ENCODE measurements around the gene VAMP5.
"Not testable (repeated sequence)": the region's sequence is repeated elsewhere in the genome, so short reads cannot be mapped to it uniquely, and the experiment has no call there.

VAMP5 gene

DNA sequence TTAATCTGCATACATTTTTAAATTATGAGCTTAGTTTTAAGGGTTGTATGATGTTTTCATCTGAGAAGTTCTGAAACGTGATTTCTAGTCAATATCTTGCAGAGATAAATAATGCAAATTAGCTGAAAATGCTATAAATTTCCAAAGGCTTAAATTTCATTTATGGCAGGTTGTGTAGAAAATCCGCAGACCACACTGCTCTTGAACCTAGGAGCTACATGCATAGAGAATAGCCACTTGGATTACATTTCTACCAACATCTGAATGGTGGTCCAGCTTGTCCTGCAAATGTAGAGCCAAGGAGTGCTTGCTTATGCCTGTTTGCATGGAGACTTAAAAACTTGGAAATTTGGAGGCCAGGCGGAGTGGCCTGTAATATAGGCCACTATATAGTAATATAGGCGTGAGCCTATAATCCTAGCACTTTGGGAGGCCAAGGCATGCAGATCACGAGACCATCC lies 38.4 kb upstream of the VAMP5 start:
- no peaks in the 10 kb centered on the region for H3K27me3 Mint-ChIP-seq
- no peak for DNase-seq
- no peak overlapping the region for H3K4me3 Mint-ChIP-seq
- H3K4me1 Mint-ChIP-seq (ENCODE audit: low read depth), result peaks cover 31% of the 10 kb centered on the region
- H3K27ac Mint-ChIP-seq, result peak overlapping the region; percentile 99
- H3K36me3 Mint-ChIP-seq (ENCODE audit: low read depth), result peaks cover 93% of the 10 kb centered on the region
- H3K9me3 Mint-ChIP-seq, result no peaks in the 10 kb centered on the region

DNA sequence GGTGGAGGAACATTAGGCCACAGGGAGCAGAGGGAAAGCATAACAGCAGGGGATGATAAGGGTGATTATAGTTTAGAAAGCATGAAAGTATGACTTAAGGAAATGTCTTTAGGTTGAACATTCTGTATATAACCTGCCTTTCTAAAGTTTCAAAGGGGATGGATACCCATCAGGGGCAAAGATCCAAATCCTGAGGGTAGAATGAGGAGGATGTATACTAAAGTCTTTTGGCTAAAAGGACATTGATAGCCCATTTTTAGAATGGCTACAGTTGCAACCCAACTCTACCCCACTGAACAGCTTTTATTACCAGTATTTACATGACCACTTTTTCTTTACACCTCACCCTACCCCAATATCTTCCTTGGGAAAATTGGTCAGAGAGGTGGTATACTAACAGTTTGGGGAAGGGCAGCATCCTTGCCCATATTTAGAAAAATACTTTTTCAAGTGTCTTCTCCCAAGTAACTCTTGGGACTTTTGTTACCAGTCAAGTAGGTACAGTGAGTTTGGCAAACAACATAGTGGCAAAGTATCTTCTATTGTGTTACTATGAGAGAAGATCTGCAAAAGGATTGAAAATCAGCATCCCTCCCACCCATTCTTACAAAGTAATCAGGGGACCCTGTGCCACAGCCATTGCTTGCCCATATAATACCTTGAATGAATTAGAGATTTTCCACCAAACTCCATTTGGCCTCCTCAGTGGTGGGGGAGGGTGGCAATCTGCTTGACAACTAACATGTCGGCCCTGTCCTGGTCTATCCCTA lies 37.0 kb upstream of the VAMP5 start:
- H3K27ac Mint-ChIP-seq, result peak overlapping the region; percentile 99
- H3K36me3 Mint-ChIP-seq (ENCODE audit: low read depth), result peaks cover 93% of the 10 kb centered on the region

DNA sequence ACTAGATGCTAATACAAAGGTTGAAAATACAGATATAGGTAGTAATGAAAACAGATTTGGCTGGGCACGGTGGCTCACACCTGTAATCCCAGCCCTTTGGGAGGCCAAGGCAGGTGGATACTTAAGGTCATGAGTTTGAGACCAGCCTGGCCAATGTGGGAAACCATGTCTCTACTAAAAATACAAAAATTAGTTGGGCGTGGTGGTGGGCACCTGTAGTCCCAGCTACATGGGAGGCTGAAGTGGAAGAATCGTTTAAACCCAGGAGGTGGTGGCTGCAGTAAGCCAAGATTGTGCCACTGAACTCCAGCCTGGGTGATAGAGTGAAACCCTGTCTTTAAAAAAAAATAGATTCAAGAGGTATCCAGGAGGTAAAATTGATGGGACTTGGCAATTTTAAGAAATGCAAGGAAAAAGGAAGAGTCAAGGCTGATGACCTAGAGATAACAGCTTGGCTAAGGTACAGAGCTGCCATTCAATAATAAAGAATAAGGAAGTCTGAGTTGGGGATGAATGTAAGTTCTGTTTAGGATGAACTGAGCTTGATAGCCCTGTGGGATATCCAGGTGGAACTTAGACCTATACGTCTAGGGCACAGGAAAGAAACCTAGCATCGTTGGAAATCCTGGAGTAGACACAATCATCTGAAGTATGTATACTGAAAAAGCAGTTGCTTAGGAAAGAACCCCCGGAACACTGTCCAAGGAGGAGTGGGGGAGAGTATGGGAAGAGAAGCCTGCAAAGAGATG lies 36.2 kb upstream of the VAMP5 start:
- Mint-ChIP-seq H3K27ac (peak overlapping the region; percentile 66), H3K9me3 (no peaks in the 10 kb centered on the region), H3K27me3 (no peaks in the 10 kb centered on the region), H3K4me1 (ENCODE audit: low read depth) (peaks cover 14% of the 10 kb centered on the region), H3K4me3 (no peak overlapping the region), H3K36me3 (ENCODE audit: low read depth) (peaks cover 93% of the 10 kb centered on the region)
- no peak for DNase-seq

More for the DNA sequence above, 37.0 kb upstream of the VAMP5 start:
- no peak for DNase-seq
- peak overlapping the region; percentile 36 for H3K4me3 Mint-ChIP-seq
- H3K27me3 Mint-ChIP-seq, result no peaks in the 10 kb centered on the region
- no peaks in the 10 kb centered on the region for H3K9me3 Mint-ChIP-seq
- H3K4me1 Mint-ChIP-seq (ENCODE audit: low read depth), result peaks cover 22% of the 10 kb centered on the region

DNA sequence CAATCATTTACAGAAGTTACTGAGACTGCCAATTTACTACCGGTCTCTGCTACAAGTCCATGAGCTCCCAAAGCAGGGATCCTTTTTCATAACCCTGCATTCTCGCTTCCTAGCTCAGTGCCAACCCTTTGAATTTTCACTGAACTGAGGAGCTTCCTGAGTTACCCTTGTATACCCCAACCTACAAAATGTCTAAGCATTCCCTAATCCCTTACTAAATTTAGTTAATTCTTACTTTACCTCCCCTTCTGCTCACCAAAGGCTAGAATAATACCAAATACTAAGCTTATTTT lies 35.7 kb upstream of the VAMP5 start:
- peaks cover 93% of the 10 kb centered on the region for H3K36me3 Mint-ChIP-seq (ENCODE audit: low read depth)
- peaks cover 10% of the 10 kb centered on the region for H3K4me1 Mint-ChIP-seq (ENCODE audit: low read depth)
- H3K4me3 Mint-ChIP-seq, result no peak overlapping the region
- H3K27ac Mint-ChIP-seq, result peak overlapping the region; percentile 66
- H3K27me3 Mint-ChIP-seq, result no peaks in the 10 kb centered on the region
- DNase-seq, result no peak
- no peaks in the 10 kb centered on the region for H3K9me3 Mint-ChIP-seq

DNA sequence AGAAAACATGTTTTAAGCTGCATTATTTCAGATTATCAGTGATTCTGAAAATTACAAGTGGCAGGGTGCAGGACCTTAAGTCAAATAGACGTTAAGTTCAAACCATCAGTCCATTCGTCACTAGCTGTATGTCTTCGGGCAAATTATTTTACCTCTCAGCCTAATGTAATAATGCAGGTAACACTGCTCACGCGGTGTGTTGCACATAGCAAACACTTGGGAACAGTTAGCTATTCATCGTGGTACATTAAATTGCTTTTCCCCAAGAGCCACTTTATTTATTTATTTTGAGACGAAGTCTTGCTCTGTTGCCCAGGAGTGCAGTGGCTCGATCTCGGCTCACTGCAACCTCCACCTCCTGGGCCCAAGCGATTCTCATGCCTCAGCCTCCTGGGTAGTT lies 35.1 kb upstream of the VAMP5 start:
- Mint-ChIP-seq H3K27ac (peak overlapping the region; percentile 66), H3K9me3 (no peaks in the 10 kb centered on the region), H3K4me3 (no peak overlapping the region), H3K27me3 (no peaks in the 10 kb centered on the region), H3K36me3 (ENCODE audit: low read depth) (peaks cover 93% of the 10 kb centered on the region), H3K4me1 (ENCODE audit: low read depth) (peaks cover 7% of the 10 kb centered on the region)
- DNase-seq, result no peak

DNA sequence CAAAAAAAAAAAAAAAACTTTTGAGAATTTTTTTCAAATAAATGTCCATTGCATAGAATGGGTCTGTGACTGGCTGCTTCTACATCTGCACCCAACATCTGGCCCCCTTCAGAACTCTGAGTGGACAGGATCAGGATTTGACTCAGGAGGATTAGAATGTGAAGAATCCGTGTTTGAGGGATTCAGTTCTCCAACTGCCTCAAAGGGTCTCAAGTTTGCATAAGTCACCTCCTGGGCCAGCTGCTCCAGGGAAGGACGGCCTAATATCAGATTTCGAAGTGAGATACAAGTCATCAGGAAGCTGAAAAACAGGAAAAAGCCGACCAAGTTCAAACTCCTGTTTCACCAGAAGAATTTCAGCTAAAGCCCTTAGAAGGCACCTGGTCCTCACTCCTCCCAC lies 34.4 kb upstream of the VAMP5 start:
- DNase-seq, result no peak
- H3K4me3 Mint-ChIP-seq, result no peak overlapping the region
- no peaks in the 10 kb centered on the region for H3K9me3 Mint-ChIP-seq
- peaks cover 4% of the 10 kb centered on the region for H3K4me1 Mint-ChIP-seq (ENCODE audit: low read depth)
- no peaks in the 10 kb centered on the region for H3K27me3 Mint-ChIP-seq
- H3K27ac Mint-ChIP-seq, result peak overlapping the region; percentile 57
- H3K36me3 Mint-ChIP-seq (ENCODE audit: low read depth), result peaks cover 93% of the 10 kb centered on the region

DNA sequence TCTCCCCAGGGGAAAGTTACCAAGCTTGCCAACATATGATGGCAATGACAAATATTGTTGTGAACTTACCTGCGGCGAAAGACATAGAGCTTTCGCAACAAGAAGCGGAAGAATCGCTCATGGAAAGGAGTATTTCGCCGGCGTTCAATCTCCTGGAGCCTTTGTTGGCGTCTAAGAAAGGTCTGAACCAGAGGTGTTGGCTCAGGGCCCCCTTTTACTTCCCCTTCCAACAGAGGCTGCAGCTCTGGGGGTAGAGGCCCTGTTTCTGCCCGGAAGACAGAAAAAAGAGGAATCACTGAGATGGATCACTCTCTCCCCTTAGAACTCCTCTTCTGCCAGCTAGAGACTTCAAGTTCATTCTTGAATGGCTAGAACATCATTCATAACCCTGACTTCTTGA lies 33.7 kb upstream of the VAMP5 start:
- Mint-ChIP-seq H3K27me3 (no peaks in the 10 kb centered on the region), H3K4me1 (ENCODE audit: low read depth) (peaks cover 6% of the 10 kb centered on the region), H3K36me3 (ENCODE audit: low read depth) (peaks cover 92% of the 10 kb centered on the region), H3K4me3 (no peak overlapping the region), H3K27ac (no peak overlapping the region), H3K9me3 (no peaks in the 10 kb centered on the region)
- DNase-seq, result no peak

DNA sequence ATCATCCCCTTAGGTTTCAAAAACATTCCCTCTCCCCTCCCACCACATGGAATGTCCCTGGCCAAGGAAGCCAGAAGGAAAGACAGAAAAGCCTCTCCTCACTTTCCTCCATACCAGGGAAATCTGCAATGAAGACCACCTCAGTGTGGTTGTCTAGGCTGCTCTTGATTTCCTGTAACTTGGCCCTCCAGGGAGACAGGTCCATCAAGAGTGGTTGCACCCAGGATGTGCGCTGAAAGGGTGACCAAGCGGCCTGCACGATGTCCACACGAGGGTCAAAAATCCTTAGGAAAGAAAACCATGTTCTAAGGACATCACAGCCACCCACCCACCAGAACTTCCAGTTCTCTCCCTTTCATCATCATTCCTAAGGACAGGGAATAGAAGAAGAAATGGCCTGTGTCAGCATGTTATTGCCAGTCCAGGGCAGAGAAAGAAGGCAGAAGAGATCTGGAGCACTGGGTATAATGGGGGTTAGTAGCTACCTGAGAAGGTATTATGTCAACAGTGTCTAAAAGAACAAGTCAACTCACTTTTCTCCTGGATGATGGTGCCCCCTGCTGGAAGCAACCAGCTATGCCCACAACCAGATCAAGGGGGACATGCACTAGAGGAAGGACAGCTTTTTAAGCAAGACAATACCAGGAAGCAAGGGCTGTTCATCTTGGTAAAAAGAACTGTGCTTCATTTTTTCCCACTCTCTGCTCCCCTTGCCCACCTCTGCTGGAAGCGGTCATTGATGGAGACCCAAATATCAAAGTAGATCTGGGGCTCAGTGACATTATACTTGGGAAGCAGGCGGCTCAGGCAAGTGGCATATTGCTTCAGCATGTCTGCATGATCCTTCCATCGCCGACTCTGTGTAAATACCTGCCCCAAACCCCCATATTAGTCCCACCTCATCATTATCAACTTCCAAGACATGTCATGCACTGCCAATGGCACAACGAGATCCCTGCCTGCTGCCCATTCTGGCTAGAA lies 32.2 kb upstream of the VAMP5 start:
- H3K27ac Mint-ChIP-seq, result peak overlapping the region; percentile 18
- H3K9me3 Mint-ChIP-seq, result no peaks in the 10 kb centered on the region
- H3K27me3 Mint-ChIP-seq, result no peaks in the 10 kb centered on the region
- peak; percentile 87 for DNase-seq
- peaks cover 91% of the 10 kb centered on the region for H3K36me3 Mint-ChIP-seq (ENCODE audit: low read depth)
- peaks cover 6% of the 10 kb centered on the region for H3K4me1 Mint-ChIP-seq (ENCODE audit: low read depth)
- no peak overlapping the region for H3K4me3 Mint-ChIP-seq

DNA sequence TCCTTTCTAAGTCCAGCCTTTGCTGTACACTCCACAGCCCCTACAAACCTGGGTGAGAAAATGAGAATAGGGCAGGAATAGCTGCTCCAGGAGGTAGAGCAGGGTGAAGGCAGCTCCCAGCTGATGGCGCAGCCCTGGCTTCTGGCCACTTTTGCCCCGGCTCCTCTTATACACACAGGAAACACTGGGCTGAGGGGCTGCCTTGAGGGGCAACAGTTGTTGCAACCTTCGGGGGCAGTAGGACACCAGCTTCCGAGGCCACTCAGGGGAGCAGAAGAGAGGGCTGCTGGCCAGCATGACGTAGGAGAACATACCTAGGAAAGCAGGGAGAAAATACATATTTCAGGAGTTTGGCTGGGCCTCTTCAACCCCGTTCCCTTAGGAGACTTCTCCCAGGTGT lies 31.0 kb upstream of the VAMP5 start:
- Mint-ChIP-seq H3K9me3 (no peaks in the 10 kb centered on the region), H3K36me3 (ENCODE audit: low read depth) (peaks cover 94% of the 10 kb centered on the region), H3K27ac (no peak overlapping the region), H3K27me3 (no peaks in the 10 kb centered on the region), H3K4me1 (ENCODE audit: low read depth) (peaks cover 11% of the 10 kb centered on the region), H3K4me3 (no peak overlapping the region)
- no peak for DNase-seq

DNA sequence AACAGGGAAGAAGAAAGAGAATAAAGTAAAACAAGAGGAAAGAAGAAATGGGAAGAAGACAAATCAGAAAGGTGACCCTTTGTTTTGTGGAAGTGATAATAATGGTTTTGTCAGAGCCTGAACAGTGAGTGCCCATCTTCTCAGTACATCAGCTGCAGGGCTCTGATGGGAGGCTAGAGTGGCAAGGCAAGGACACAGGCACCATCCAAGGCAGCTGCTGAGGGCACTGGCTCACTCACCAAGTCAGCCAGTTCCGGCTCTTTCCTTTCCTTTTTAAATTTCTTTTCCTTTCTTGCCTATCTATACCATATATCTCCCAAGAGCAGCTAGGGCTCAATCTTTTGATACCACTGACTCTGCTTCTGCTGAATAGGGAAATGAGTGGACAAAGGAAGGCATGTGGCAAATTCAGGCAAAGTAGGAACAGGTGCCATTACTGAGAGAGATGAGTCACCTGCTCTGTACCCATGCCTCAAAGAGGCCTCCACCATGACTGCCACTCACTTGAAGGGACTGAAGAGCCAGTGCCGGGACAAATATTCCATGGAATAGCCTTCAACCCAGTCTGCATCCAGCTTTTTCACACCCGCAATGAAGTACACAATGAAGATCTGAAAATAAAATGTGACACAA lies 29.1 kb upstream of the VAMP5 start:
- DNase-seq, result no peak
- Mint-ChIP-seq H3K9me3 (no peaks in the 10 kb centered on the region), H3K27me3 (no peaks in the 10 kb centered on the region), H3K27ac (peak overlapping the region; percentile 18), H3K4me3 (no peak overlapping the region), H3K4me1 (ENCODE audit: low read depth) (peaks cover 29% of the 10 kb centered on the region), H3K36me3 (ENCODE audit: low read depth) (peaks cover 93% of the 10 kb centered on the region)

DNA sequence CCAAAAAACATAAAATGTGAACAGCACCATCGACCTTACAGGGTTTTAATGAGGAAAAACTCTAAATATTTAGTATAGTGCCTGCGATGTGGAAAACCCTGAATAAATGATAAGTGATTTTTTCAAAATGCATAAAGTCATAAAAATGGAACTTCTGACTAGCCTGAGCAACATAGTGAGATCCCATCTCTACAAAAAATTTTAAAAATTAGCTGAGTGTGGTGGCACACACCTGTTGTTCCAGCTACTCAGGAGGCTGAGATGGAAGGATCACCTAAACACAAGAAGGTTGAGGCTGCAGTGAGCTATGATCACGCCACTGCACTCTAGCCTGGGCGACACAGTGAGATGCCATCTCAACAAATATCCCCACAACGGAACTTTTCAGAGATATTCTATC lies 27.1 kb upstream of the VAMP5 start:
- no peaks in the 10 kb centered on the region for H3K9me3 Mint-ChIP-seq
- peaks cover 37% of the 10 kb centered on the region for H3K4me1 Mint-ChIP-seq (ENCODE audit: low read depth)
- H3K4me3 Mint-ChIP-seq, result no peak overlapping the region
- peaks cover 81% of the 10 kb centered on the region for H3K36me3 Mint-ChIP-seq (ENCODE audit: low read depth)
- no peaks in the 10 kb centered on the region for H3K27me3 Mint-ChIP-seq
- DNase-seq, result no peak
- no peak overlapping the region for H3K27ac Mint-ChIP-seq

DNA sequence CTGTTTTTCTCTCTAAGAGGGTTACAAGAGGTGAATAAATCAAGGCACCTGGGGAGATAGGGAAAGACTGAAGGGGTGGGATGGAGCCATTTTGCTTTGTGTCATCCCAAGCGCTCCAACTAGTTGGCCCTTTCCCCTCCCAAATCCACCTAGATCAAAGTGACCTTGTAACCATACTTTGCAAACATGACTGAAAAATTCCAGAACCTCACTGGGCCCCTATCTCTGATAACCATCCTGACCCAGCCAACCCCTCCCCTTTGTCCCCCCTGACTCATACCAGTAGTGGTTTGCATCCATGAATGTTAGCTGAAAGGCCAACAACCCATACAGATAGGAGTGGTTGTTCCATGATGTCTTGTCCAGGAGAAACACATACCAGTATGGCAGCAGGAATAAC lies 26.1 kb upstream of the VAMP5 start:
- Mint-ChIP-seq H3K36me3 (ENCODE audit: low read depth) (peaks cover 71% of the 10 kb centered on the region), H3K27me3 (no peaks in the 10 kb centered on the region), H3K27ac (peak overlapping the region; percentile 53), H3K4me3 (no peak overlapping the region), H3K4me1 (ENCODE audit: low read depth) (peaks cover 38% of the 10 kb centered on the region), H3K9me3 (no peaks in the 10 kb centered on the region)
- no peak for DNase-seq

DNA sequence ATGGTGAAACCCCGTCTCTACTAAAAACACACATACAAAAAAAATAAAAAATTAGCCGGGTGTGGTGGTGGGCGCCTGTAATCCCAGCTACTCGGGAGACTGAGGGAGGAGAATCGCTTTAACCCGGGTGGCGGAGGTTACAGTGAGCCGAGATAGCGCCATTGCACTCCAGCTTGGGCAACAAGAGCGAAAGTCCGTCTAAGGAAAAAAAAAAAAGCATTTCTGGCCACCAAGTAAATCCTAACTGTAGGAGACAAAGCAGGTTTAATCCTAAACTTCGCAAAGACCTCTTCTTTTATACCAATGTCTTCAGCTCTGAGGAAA lies 23.9 kb upstream of the VAMP5 start:
- Mint-ChIP-seq H3K4me3 (peak overlapping the region; percentile 94), H3K36me3 (ENCODE audit: low read depth) (peaks cover 50% of the 10 kb centered on the region), H3K4me1 (ENCODE audit: low read depth) (peaks cover 40% of the 10 kb centered on the region), H3K27ac (peak overlapping the region; percentile 98)
- H3K27me3 Mint-ChIP-seq, H3K9me3 Mint-ChIP-seq, DNase-seq: not testable (repeated sequence)

DNA sequence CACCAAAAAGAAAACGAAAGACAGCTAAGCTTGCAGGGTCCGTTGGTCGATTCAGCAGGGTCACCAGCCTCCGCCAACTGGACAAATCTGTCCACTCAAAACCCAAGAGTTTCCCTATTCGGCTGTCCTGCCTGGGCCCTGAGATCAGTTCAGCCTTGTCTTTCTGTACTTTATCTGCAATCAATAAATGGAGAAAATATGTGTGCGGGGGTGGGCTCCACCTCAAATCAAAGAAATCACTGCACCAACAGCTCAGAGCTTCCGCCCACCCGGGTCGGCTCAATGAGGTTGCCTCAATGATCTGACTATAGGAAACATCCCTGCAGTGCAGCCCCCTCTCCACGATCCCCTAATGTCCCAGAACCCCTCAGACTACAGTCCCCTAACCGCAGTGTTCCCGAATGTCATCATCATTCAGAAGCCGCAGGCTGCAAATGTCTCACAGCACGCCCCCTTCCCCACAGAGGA lies 23.4 kb upstream of the VAMP5 start:
- H3K27me3 Mint-ChIP-seq, result no peaks in the 10 kb centered on the region
- peak overlapping the region; percentile 98 for H3K27ac Mint-ChIP-seq
- peak overlapping the region; percentile 94 for H3K4me3 Mint-ChIP-seq
- DNase-seq, result no peak
- H3K9me3 Mint-ChIP-seq, result no peaks in the 10 kb centered on the region
- peaks cover 39% of the 10 kb centered on the region for H3K4me1 Mint-ChIP-seq (ENCODE audit: low read depth)
- peaks cover 46% of the 10 kb centered on the region for H3K36me3 Mint-ChIP-seq (ENCODE audit: low read depth)
